Measurements from ENCODE around the gene ANKLE1.
A peak's percentile ranks its signal among the peaks of the same experiment; 100 is the strongest.

The ANKLE1 gene

GRCh38 chr19:17309198-17309964 is 27.7 kb downstream of the ANKLE1 start, which contains the start of gene DDA1:
DDA1 (plus strand) TSS chr19:17309563; CDS start chr19:17309655, 92 bp downstream.
- peak; percentile 100 for DNase-seq

GRCh38 chr19:17309965-17310461 is 28.3 kb downstream of the ANKLE1 start:
- DNase-seq = no peak

- peak; percentile 97 for DNase-seq
These were observed 29.9 kb downstream of the ANKLE1 start for GRCh38 chr19:17311455-17312188.

- DNase-seq = no peak
These were observed 30.8 kb downstream of the ANKLE1 start for GRCh38 chr19:17312189-17313113.

GRCh38 chr19:17314007-17314593 is 32.4 kb downstream of the ANKLE1 start:
- no peak for DNase-seq

- no peak for DNase-seq
These were observed 37.3 kb downstream of the ANKLE1 start for GRCh38 chr19:17318966-17319365.

GRCh38 chr19:17319473-17320238 is 38.0 kb downstream of the ANKLE1 start:
- DNase-seq = no peak

- DNase-seq = no peak
These were observed 38.7 kb downstream of the ANKLE1 start for GRCh38 chr19:17320435-17320834.

GRCh38 chr19:17321655-17322489 is 40.2 kb downstream of the ANKLE1 start:
- DNase-seq = no peak

- no peak for DNase-seq
These were observed 41.2 kb downstream of the ANKLE1 start for GRCh38 chr19:17322854-17323253.

- DNase-seq = no peak
These were observed 41.7 kb downstream of the ANKLE1 start for GRCh38 chr19:17323300-17323963.

GRCh38 chr19:17323964-17324332 is 42.2 kb downstream of the ANKLE1 start:
- DNase-seq = no peak

GRCh38 chr19:17324357-17325114 is 42.8 kb downstream of the ANKLE1 start:
- DNase-seq = no peak

GRCh38 chr19:17325133-17325532 is 43.4 kb downstream of the ANKLE1 start:
- no peak for DNase-seq

- DNase-seq = no peak
These were observed 44.3 kb downstream of the ANKLE1 start for GRCh38 chr19:17325881-17326594.

GRCh38 chr19:17326595-17326966 is 44.9 kb downstream of the ANKLE1 start:
- no peak for DNase-seq

- DNase-seq = no peak
These were observed 45.5 kb downstream of the ANKLE1 start for GRCh38 chr19:17327068-17327653.

All from fibroblast of skin of back (primary cell).